Coronary artery (tissue), 2 donors: Measurements from ENCODE around the gene GATAD2B.
A peak's percentile ranks its signal among the peaks of the same experiment; 100 is the strongest.

Source experiments
- DNase-seq: peaks from one replicate; pipeline ENCODE4 v3.0.0-alpha.2; 2017; ENCODE audit warnings: low spot score
- H3K27ac ChIP-seq, 2 donors: fragments of 200-600 bp; sonication (generic); one replicate each; pipeline ENCODE4 v1.5.1; 2016 to 2019
- H3K4me3 ChIP-seq: fragments of 200-600 bp; sonication (generic); 2 replicates; pipeline ENCODE4 v1.5.1; 2016; ENCODE audit warnings: mild to moderate bottlenecking, moderate library complexity
- CTCF ChIP-seq: fragments of 200-600 bp; sonication (generic); IDR thresholded peaks from one replicate; pipeline ENCODE4 v1.5.1; 2019; ENCODE audit warnings: antibody characterized with exemption

GATAD2B gene

GRCh38 chr1:153951801-153952200 lies 29.0 kb upstream of the GATAD2B start:
- no peak for DNase-seq

GRCh38 chr1:153951183-153951582 lies 28.4 kb upstream of the GATAD2B start:
- DNase-seq, result no peak
- H3K27ac ChIP-seq, result no peak overlapping the region
- H3K4me3 ChIP-seq, result no peak overlapping the region
- no peak for TF ChIP-seq CTCF

More at GRCh38 chr1:153951801-153952200, 29.0 kb upstream of the GATAD2B start:
- TF ChIP-seq CTCF, result no peak
- Histone ChIP-seq H3K27ac (no peak overlapping the region), H3K4me3 (no peak overlapping the region)

GRCh38 chr1:153946622-153947241 lies 24.0 kb upstream of the GATAD2B start, which contains the start of gene DENND4B:
Gene DENND4B (minus strand): TSS chr1:153946718. CDS start chr1:153944374, 2,344 bp downstream.
- Histone ChIP-seq H3K27ac (peak within 1 kb of the TSS; percentile 97 to 98), H3K4me3 (peak within 1 kb of the TSS; percentile 89)
- no peak for DNase-seq
- peak; percentile 98 for TF ChIP-seq CTCF

GRCh38 chr1:153945795-153946621 lies 23.2 kb upstream of the GATAD2B start:
- H3K4me3 ChIP-seq, result peak overlapping the region; percentile 89
- TF ChIP-seq CTCF, result no peak
- peak overlapping the region; percentile 97 to 98 for H3K27ac ChIP-seq
- DNase-seq, result peak; percentile 91

- no peak for TF ChIP-seq CTCF
- no peak for DNase-seq
Observed at GRCh38 chr1:153945131-153945794, 22.5 kb upstream of the GATAD2B start.

GRCh38 chr1:153944827-153945117 lies 22.0 kb upstream of the GATAD2B start:
- peak overlapping the region; percentile 89 for H3K4me3 ChIP-seq
- DNase-seq, result no peak
- no peak for TF ChIP-seq CTCF
- H3K27ac ChIP-seq, result peak overlapping the region; percentile 97 to 98

More at GRCh38 chr1:153945131-153945794, 22.5 kb upstream of the GATAD2B start:
- Histone ChIP-seq H3K4me3 (peak overlapping the region; percentile 89), H3K27ac (peak overlapping the region; percentile 97 to 98)
